Frontal cortex (tissue), 4 donors: ENCODE results near the gene TLCD1. TPM values are rescaled to one million over a fixed set of nuclear protein-coding genes. Genes with fewer than 3 reads are reported as not detected.
"Not testable (repeated sequence)": the region's sequence is repeated elsewhere in the genome, so short reads cannot be mapped to it uniquely, and the experiment has no call there.

ENCODE experiments used
- DNase-seq, 2 donors: peaks; one replicate each; pipeline ENCODE4 v3.0.0; 2012; ENCODE audit warnings: low spot score in 2 of 2
- FAIRE-seq: peaks from 2 replicates; lab custom pipeline; 2012; peaks lifted over from hg19 to GRCh38; lab: Jason Lieb, UNC
- total RNA-seq: library from RNA; depleted of rRNA; stranded (reverse); fragments of >200 nt; gene quantifications from one replicate; pipeline ENCODE4 v1.2.3, GENCODE V29; 2014
- donor health status: control.
- donor health status: control.
- donor health status: control.

Gene TLCD1
- total RNA-seq, 1 donor from 2014 or later: under 0.01 TPM

- no peak for DNase-seq
- no peak for FAIRE-seq
These were observed 22.0 kb upstream of the TLCD1 start for GRCh38 chr17:28747801-28748750.

GRCh38 chr17:28747051-28747691 lies 21.1 kb upstream of the TLCD1 start:
- DNase-seq (no peak), FAIRE-seq (no peak)

GRCh38 chr17:28746611-28747050 lies 20.6 kb upstream of the TLCD1 start:
- FAIRE-seq (no peak), DNase-seq (peak in 1 of 2 donors; percentile 49)

- FAIRE-seq (no peak), DNase-seq (no peak)
These were observed 19.9 kb upstream of the TLCD1 start for GRCh38 chr17:28745786-28746411.

GRCh38 chr17:28744972-28745785 lies 19.1 kb upstream of the TLCD1 start:
- no peak for FAIRE-seq
- peak; percentile 64 to 84 for DNase-seq

- peak; percentile 82 to 90 for DNase-seq
- FAIRE-seq: no peak
These were observed 18.3 kb upstream of the TLCD1 start for GRCh38 chr17:28744104-28744971.

GRCh38 chr17:28743243-28744103 lies 17.4 kb upstream of the TLCD1 start, which contains the start of gene TRAF4:
TRAF4 (plus strand) TSS chr17:28744011; CDS start chr17:28744113, 102 bp downstream.
- FAIRE-seq (no peak), DNase-seq (peak; percentile 93 to 95)

- FAIRE-seq: no peak
- peak in 1 of 2 donors; percentile 42 for DNase-seq
These were observed 15.6 kb upstream of the TLCD1 start for GRCh38 chr17:28741358-28742349.

GRCh38 chr17:28740406-28741357 lies 14.6 kb upstream of the TLCD1 start:
- no peak for FAIRE-seq

GRCh38 chr17:28738680-28739384 lies 12.8 kb upstream of the TLCD1 start:
- no peak for FAIRE-seq

More at GRCh38 chr17:28740406-28741357, 14.6 kb upstream of the TLCD1 start:
- no peak for DNase-seq

GRCh38 chr17:28737770-28738679 lies 12.0 kb upstream of the TLCD1 start:
- DNase-seq (no peak), FAIRE-seq (no peak)

More at GRCh38 chr17:28738680-28739384, 12.8 kb upstream of the TLCD1 start:
- DNase-seq: no peak

GRCh38 chr17:28737316-28737715 lies 11.3 kb upstream of the TLCD1 start:
- DNase-seq (no peak), FAIRE-seq (no peak)

- not testable (repeated sequence) for DNase-seq, FAIRE-seq
These were observed 10.1 kb upstream of the TLCD1 start for GRCh38 chr17:28735913-28736769.
